ENCODE results near the gene PTPN7. TPM values are rescaled to one million over a fixed set of nuclear protein-coding genes. Genes with fewer than 3 reads are reported as not detected.
"Not testable (repeated sequence)": the region's sequence is repeated elsewhere in the genome, so short reads cannot be mapped to it uniquely, and the experiment has no call there.

Gene PTPN7
- total and polyA plus RNA-seq, 2 donors (not counting 3 experiments of a cell fraction or from before 2014, with no cell fraction given), result 0.86 to 1.8 TPM

GRCh38 chr1:202146279-202146678 is 14.1 kb downstream of the PTPN7 start:
- Histone ChIP-seq H2AFZ (ENCODE audit: low read depth, low read length) (no peak overlapping the region), H3K9ac (replicated peaks; ENCODE audit: extremely low read depth, insufficient read depth, low read length) (no peak overlapping the region), H4K20me1 (replicated peaks; ENCODE audit: control insufficient read depth, extremely low read depth, insufficient read depth, low read length) (peaks cover 2% of the 10 kb centered on the region), H3K79me2 (ENCODE audit: control insufficient read depth, insufficient read depth, low read length) (peaks cover 35% of the 10 kb centered on the region), H3K4me2 (ENCODE audit: insufficient read depth, low read length) (no peak overlapping the region), H3K27me3 (ENCODE audit: control insufficient read depth in 2 of 2, insufficient read depth in 2 of 2, low read length in 2 of 2) (no peaks in the 10 kb centered on the region), H3K4me1 (ENCODE audit: control insufficient read depth, extremely low read depth, insufficient read depth, low read length) (peaks cover 21% of the 10 kb centered on the region), H3K27ac (ENCODE audit: insufficient read depth, low read depth, low read length) (no peak overlapping the region), H3K4me3 (replicated peaks in 1 of 3; ENCODE audit: insufficient read depth in 1 of 3, low read depth in 1 of 3, low read length in 3 of 3) (no peak overlapping the region), H3K9me1 (replicated peaks; ENCODE audit: control insufficient read depth, extremely low read depth, insufficient read depth, low read length) (no peaks in the 10 kb centered on the region), H3K9me3 (replicated peaks; ENCODE audit: control insufficient read depth, insufficient read depth, low read length) (no peaks in the 10 kb centered on the region), H3K36me3 (ENCODE audit: control insufficient read depth in 2 of 2, extremely low read depth in 1 of 2, insufficient read depth in 2 of 2, low read length in 2 of 2) (peaks cover 0 to 2% of the 10 kb centered on the region in 2 experiments)
- dilution Hi-C loops (cut with MboI; ENCODE audit: extremely low pct_ligation_motif_present, low sequenced_read_pairs), result no loop called here
- no peak for DNase-seq (ENCODE audit: low read depth, low spot score)
- CTCF ChIA-PET, result interaction anchor here (1.3 kb wide), 1 partner anchor 9 kb away, joined by 4 read pairs; no protein-coding TSS in a partner anchor
- TF ChIP-seq EZH2 (IDR thresholded peaks at IDR 0.05; ENCODE audit: borderline replicate concordance, low read depth, low read length, severe bottlenecking) (no peak), POLR2A (IDR thresholded peaks at IDR 0.05; ENCODE audit: low read depth, low read length) (no peak), FOS (IDR thresholded peaks at IDR 0.05; ENCODE audit: borderline replicate concordance, insufficient read depth, low read length) (no peak), CTCF (IDR thresholded peaks at IDR 0.05; ENCODE audit: extremely low read depth in 1 of 2, insufficient read depth in 1 of 2, low read depth in 1 of 2, low read length in 2 of 2) (no peak), JUN (IDR thresholded peaks at IDR 0.05; ENCODE audit: borderline replicate concordance, insufficient read depth, insufficient read length, low read depth) (no peak), GATA2 (IDR thresholded peaks at IDR 0.05; ENCODE audit: insufficient read depth, insufficient read length, low read depth, low read length) (no peak), MYC (IDR thresholded peaks at IDR 0.05; ENCODE audit: low read depth, low read length) (no peak), MAX (IDR thresholded peaks at IDR 0.05; ENCODE audit: insufficient read depth, insufficient read length) (no peak), POLR2AphosphoS5 (IDR thresholded peaks at IDR 0.05; ENCODE audit: insufficient read depth, low read depth, low read length) (no peak)
- POLR2A ChIA-PET, result interaction anchor here (0.6 kb wide), 1 partner anchor 11 kb away, joined by 3 read pairs; no protein-coding TSS in a partner anchor
- intact Hi-C loops (cut with micrococcal nuclease), result no loop called here
- no TSS peak for BruUV-seq (replicated peaks)
- FAIRE-seq, result no peak

- Histone ChIP-seq H3K4me1 (ENCODE audit: control insufficient read depth, extremely low read depth, insufficient read depth, low read length) (peaks cover 21% of the 10 kb centered on the region), H3K79me2 (ENCODE audit: control insufficient read depth, insufficient read depth, low read length) (peaks cover 40% of the 10 kb centered on the region)
- intact Hi-C loops (cut with micrococcal nuclease); H3K9me1 ChIP-seq (replicated peaks; ENCODE audit: control insufficient read depth, extremely low read depth, insufficient read depth, low read length); POLR2A ChIA-PET; H3K36me3 ChIP-seq (ENCODE audit: control insufficient read depth in 2 of 2, extremely low read depth in 1 of 2, insufficient read depth in 2 of 2, low read length in 2 of 2); H3K9ac ChIP-seq (replicated peaks; ENCODE audit: extremely low read depth, insufficient read depth, low read length); H3K4me3 ChIP-seq (replicated peaks in 1 of 3; ENCODE audit: insufficient read depth in 1 of 3, low read depth in 1 of 3, low read length in 3 of 3); H3K9me3 ChIP-seq (replicated peaks; ENCODE audit: control insufficient read depth, insufficient read depth, low read length); FAIRE-seq; H3K4me2 ChIP-seq (ENCODE audit: insufficient read depth, low read length); DNase-seq (ENCODE audit: low read depth, low spot score); H4K20me1 ChIP-seq (replicated peaks; ENCODE audit: control insufficient read depth, extremely low read depth, insufficient read depth, low read length); BruUV-seq (replicated peaks); H3K27ac ChIP-seq (ENCODE audit: insufficient read depth, low read depth, low read length); H2AFZ ChIP-seq (ENCODE audit: low read depth, low read length); H3K27me3 ChIP-seq (ENCODE audit: control insufficient read depth in 2 of 2, insufficient read depth in 2 of 2, low read length in 2 of 2); dilution Hi-C loops (cut with MboI; ENCODE audit: extremely low pct_ligation_motif_present, low sequenced_read_pairs): not testable (repeated sequence)
- CTCF ChIA-PET, result interaction anchor here (1.3 kb wide), 1 partner anchor 9 kb away, joined by 4 read pairs; no protein-coding TSS in a partner anchor
Observed at GRCh38 chr1:202145744-202146140, 14.7 kb downstream of the PTPN7 start.

Measured in endothelial cell of umbilical vein (primary cell).